HEK293 (cell line): ENCODE measurements around the gene FOXRED2.
A peak's percentile ranks its signal among the peaks of the same experiment; 100 is the strongest.

Experiments used
- CTCF ChIA-PET: fragments of 350-600 bp; formaldehyde crosslinking; extraction: SDS; loops from one replicate; lab custom pipeline; 2021; ENCODE audit warnings: antibody characterized with exemption; lab: Yijun Ruan, JAX
- POLR2A ChIA-PET: fragments of 300-600 bp; formaldehyde crosslinking; extraction: SDS; loops from one replicate; lab custom pipeline; 2020; ENCODE audit warnings: antibody characterized with exemption, inconsistent platforms; lab: Yijun Ruan, JAX
- H3K27ac ChIP-seq: fragments of 200-500 bp; sonication (Bioruptor generic); 2 replicates; pipeline ENCODE4 v1.5.1; 2014; ENCODE audit warnings: low read depth, low read length, control low read depth, inconsistent platforms; ENCODE audit errors: extremely low read depth
- H3K36me3 ChIP-seq, 2 experiments: fragments of 200-500 bp in 1 of 2; sonication (Bioruptor generic) in 1 of 2; 1 replicate in 1 of 2; 2 replicates in 1 of 2; pipeline ENCODE4 v1.5.1; 2014 to 2017; ENCODE audit warnings: inconsistent platforms in 2 of 2, low read length in 2 of 2; ENCODE audit not compliant: control insufficient read depth in 2 of 2, insufficient read depth in 1 of 2
- H3K4me1 ChIP-seq: fragments of 200-500 bp; sonication (Bioruptor generic); 2 replicates; pipeline ENCODE4 v1.5.1; 2014; ENCODE audit warnings: mild to moderate bottlenecking, low read length, inconsistent platforms; ENCODE audit not compliant: control insufficient read depth, insufficient read depth
- H3K4me3 ChIP-seq: 2 replicates; pipeline ENCODE4 v1.5.1; 2011; ENCODE audit warnings: low read depth, mild to moderate bottlenecking, control low read depth, low read length, moderate library complexity
- H3K9me3 ChIP-seq: fragments of 200-500 bp; sonication (Bioruptor generic); 2 replicates; pipeline ENCODE4 v1.5.1; 2014; ENCODE audit warnings: low read depth, low read length, inconsistent platforms; ENCODE audit not compliant: control insufficient read depth, insufficient read depth
- GLIS2 ChIP-seq: fragments of 450-650 bp; formaldehyde crosslinking; IDR thresholded peaks from 2 replicates; pipeline ENCODE4 v1.5.1; 2016; ENCODE audit warnings: missing biosample characterization, missing genetic modification characterization
- HIC1 ChIP-seq: fragments of 450-650 bp; formaldehyde crosslinking; IDR thresholded peaks from 2 replicates; pipeline ENCODE4 v1.5.1; 2016; ENCODE audit warnings: missing biosample characterization, missing genetic modification characterization
- MEIS1 ChIP-seq: sonication (generic); formaldehyde crosslinking; IDR thresholded peaks from 2 replicates; pipeline ENCODE4 v1.8.1; 2022; ENCODE audit warnings: missing genetic modification reagents, mild to moderate bottlenecking, borderline replicate concordance
- MYNN ChIP-seq: fragments of 450-650 bp; formaldehyde crosslinking; IDR thresholded peaks from 2 replicates; pipeline ENCODE4 v1.5.1; 2016; ENCODE audit warnings: missing biosample characterization, missing genetic modification characterization, borderline replicate concordance
- OVOL3 ChIP-seq: fragments of 450-650 bp; formaldehyde crosslinking; IDR thresholded peaks from 2 replicates; pipeline ENCODE4 v1.5.1; 2016; ENCODE audit warnings: missing biosample characterization, missing genetic modification characterization
- PATZ1 ChIP-seq: fragments of 450-650 bp; formaldehyde crosslinking; IDR thresholded peaks from 2 replicates; pipeline ENCODE4 v1.5.1; 2016; ENCODE audit warnings: missing biosample characterization, missing genetic modification characterization
- SP2 ChIP-seq: fragments of 450-650 bp; formaldehyde crosslinking; IDR thresholded peaks from 2 replicates; pipeline ENCODE4 v1.5.1; 2016; ENCODE audit warnings: missing biosample characterization, missing genetic modification characterization
- TCF7L2 ChIP-seq: IDR thresholded peaks from 2 replicates; pipeline ENCODE4 v1.6.1; 2011; ENCODE audit warnings: low read depth, mild to moderate bottlenecking, inconsistent platforms, low read length, moderate library complexity, borderline replicate concordance
- TRIM28 ChIP-seq: IDR thresholded peaks from 2 replicates; pipeline ENCODE4 v1.6.1; 2011; ENCODE audit warnings: low read length, control low read depth, borderline replicate concordance
- WT1 ChIP-seq: fragments of 450-650 bp; formaldehyde crosslinking; IDR thresholded peaks from 2 replicates; pipeline ENCODE4 v1.5.1; 2016; ENCODE audit warnings: missing biosample characterization, missing genetic modification characterization
- YY1 ChIP-seq: fragments of 450-650 bp; formaldehyde crosslinking; IDR thresholded peaks from 2 replicates; pipeline ENCODE4 v1.5.1; 2018; ENCODE audit warnings: missing biosample characterization, missing genetic modification characterization
- ZBTB17 ChIP-seq: fragments of 450-650 bp; formaldehyde crosslinking; IDR thresholded peaks from 2 replicates; pipeline ENCODE4 v1.5.1; 2016; ENCODE audit warnings: missing biosample characterization, missing genetic modification characterization
- ZBTB48 ChIP-seq: fragments of 450-650 bp; formaldehyde crosslinking; IDR thresholded peaks from 2 replicates; pipeline ENCODE4 v1.5.1; 2016; ENCODE audit warnings: missing biosample characterization, missing genetic modification characterization
- ZBTB8A ChIP-seq: fragments of 450-650 bp; formaldehyde crosslinking; IDR thresholded peaks from 2 replicates; pipeline ENCODE4 v1.5.1; 2016; ENCODE audit warnings: missing biosample characterization, missing genetic modification characterization
- ZFP69B ChIP-seq: fragments of 450-650 bp; formaldehyde crosslinking; IDR thresholded peaks from 2 replicates; pipeline ENCODE4 v1.5.1; 2016; ENCODE audit warnings: missing biosample characterization, missing genetic modification characterization
- ZIC2 ChIP-seq: fragments of 450-650 bp; formaldehyde crosslinking; IDR thresholded peaks from 2 replicates; pipeline ENCODE4 v1.5.1; 2016; ENCODE audit warnings: missing biosample characterization, missing genetic modification characterization
- ZNF211 ChIP-seq: fragments of 450-650 bp; formaldehyde crosslinking; IDR thresholded peaks from 2 replicates; pipeline ENCODE4 v1.5.1; 2016; ENCODE audit warnings: low read depth, missing biosample characterization, missing genetic modification characterization
- ZNF341 ChIP-seq: fragments of 450-650 bp; formaldehyde crosslinking; IDR thresholded peaks from 2 replicates; pipeline ENCODE4; 2016; ENCODE audit warnings: low read depth, missing biosample characterization, missing genetic modification characterization
- ZNF629 ChIP-seq: fragments of 450-650 bp; formaldehyde crosslinking; IDR thresholded peaks from 2 replicates; pipeline ENCODE4 v1.5.1; 2017; ENCODE audit warnings: missing biosample characterization, missing genetic modification characterization
- ZNF664 ChIP-seq: fragments of 450-650 bp; formaldehyde crosslinking; IDR thresholded peaks from 2 replicates; pipeline ENCODE4 v1.5.1; 2016; ENCODE audit warnings: missing biosample characterization, missing genetic modification characterization
- TF ChIP-seq, protein P1 (sequence below): fragments of 450-650 bp; formaldehyde crosslinking; IDR thresholded peaks from 2 replicates; pipeline ENCODE4 v1.5.1; 2016; ENCODE audit warnings: missing biosample characterization, missing genetic modification characterization
- TF ChIP-seq, protein P2 (sequence below): fragments of 450-650 bp; formaldehyde crosslinking; optimal IDR thresholded peaks from 2 replicates; pipeline ENCODE3; 2016; ENCODE audit warnings: missing biosample characterization, mild to moderate bottlenecking, missing genetic modification characterization

The FOXRED2 gene

DNA sequence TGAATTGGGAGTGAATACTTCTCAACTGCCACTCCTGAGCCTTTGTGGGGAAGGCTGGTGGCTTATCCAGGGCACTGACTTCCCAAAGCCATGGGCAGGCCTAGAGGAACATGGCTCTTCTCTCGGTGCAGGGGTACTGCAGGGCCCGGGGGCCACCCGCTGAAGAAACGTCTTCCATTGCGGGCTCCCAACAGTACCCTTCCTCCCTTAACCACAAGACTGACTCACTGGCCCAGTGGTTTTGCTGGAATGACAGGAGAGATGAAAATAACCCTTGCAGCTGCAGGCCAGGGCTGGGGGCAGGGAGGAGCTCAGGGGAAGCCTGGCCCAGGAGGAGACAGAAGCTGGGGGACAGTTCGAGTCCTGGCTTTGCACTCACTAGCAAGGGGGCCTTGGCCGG, 38.9 kb downstream of the FOXRED2 start:
- ChIA-PET CTCF (interaction anchor here (0.8 to 7.3 kb wide), 8 partner anchors 16 to 214 kb away, joined by 3 to 132 read pairs (median 5); no protein-coding TSS in a partner anchor), POLR2A (interaction anchor here (1.0 to 3.3 kb wide), 10 partner anchors 12 to 140 kb away, joined by 3 to 15 read pairs (median 4); partner anchors contain the start of genes MYH9 and TXN2)

GRCh38 chr22:36467042-36467810, 39.6 kb downstream of the FOXRED2 start:
- Histone ChIP-seq H3K4me3 (no peak overlapping the region), H3K36me3 (peaks cover 11 to 51% of the 10 kb centered on the region in 2 experiments; a peak in 2 of 3 replicates), H3K4me1 (peaks cover 18% of the 10 kb centered on the region), H3K27ac (peak overlapping the region; percentile 69), H3K9me3 (no peaks in the 10 kb centered on the region)
- ChIA-PET CTCF (interaction anchor here (0.6 to 7.3 kb wide), 10 partner anchors 11 to 213 kb away, joined by 3 to 132 read pairs (median 5); no protein-coding TSS in a partner anchor), POLR2A (interaction anchor here (0.6 to 3.3 kb wide), 15 partner anchors 11 to 139 kb away, joined by 3 to 23 read pairs (median 6); partner anchors contain the start of genes MYH9 and TXN2)
- TF ChIP-seq ZBTB17 (tag by site-specific recombination) (peak; percentile 32; the same call in 1 of the 2 replicates), MYNN (tag by site-specific recombination) (no peak), ZBTB8A (tag by site-specific recombination) (peak; percentile 65), ZNF341 (tag by site-specific recombination) (peak; percentile 88), TRIM28 (no peak), ZBTB48 (tag by site-specific recombination) (peak; percentile 100), SP2 (tag by site-specific recombination) (peak; percentile 53), ZNF629 (0 out of 2 replicates have a peak, but pooled peaks have one; percentile 4), YY1 (tag by site-specific recombination) (no peak), ZFP69B (tag by site-specific recombination) (peak; percentile 54; the same call in 1 of the 2 replicates), ZIC2 (tag by site-specific recombination) (peak; percentile 74)
- TF ChIP-seq, protein P1, sequence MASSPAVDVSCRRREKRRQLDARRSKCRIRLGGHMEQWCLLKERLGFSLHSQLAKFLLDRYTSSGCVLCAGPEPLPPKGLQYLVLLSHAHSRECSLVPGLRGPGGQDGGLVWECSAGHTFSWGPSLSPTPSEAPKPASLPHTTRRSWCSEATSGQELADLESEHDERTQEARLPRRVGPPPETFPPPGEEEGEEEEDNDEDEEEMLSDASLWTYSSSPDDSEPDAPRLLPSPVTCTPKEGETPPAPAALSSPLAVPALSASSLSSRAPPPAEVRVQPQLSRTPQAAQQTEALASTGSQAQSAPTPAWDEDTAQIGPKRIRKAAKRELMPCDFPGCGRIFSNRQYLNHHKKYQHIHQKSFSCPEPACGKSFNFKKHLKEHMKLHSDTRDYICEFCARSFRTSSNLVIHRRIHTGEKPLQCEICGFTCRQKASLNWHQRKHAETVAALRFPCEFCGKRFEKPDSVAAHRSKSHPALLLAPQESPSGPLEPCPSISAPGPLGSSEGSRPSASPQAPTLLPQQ (tag by site-specific recombination): peak; percentile 65; the same call in 1 of the 2 replicates

More for the DNA sequence above, 38.9 kb downstream of the FOXRED2 start:
- Histone ChIP-seq H3K4me1 (peaks cover 18% of the 10 kb centered on the region), H3K9me3 (no peaks in the 10 kb centered on the region), H3K27ac (peak overlapping the region; percentile 69), H3K4me3 (no peak overlapping the region), H3K36me3 (peaks cover 11 to 58% of the 10 kb centered on the region in 2 experiments; a peak in 2 of 3 replicates)
- TF ChIP-seq TCF7L2 (no peak), MEIS1 (0 out of 2 replicates have a peak, but pooled peaks have one; percentile 21), GLIS2 (tag by site-specific recombination) (peak; percentile 25), PATZ1 (tag by site-specific recombination) (peak; percentile 23; the same call in 1 of the 2 replicates), ZNF664 (no peak), OVOL3 (tag by site-specific recombination) (no peak), ZNF211 (tag by site-specific recombination) (no peak), WT1 (tag by site-specific recombination) (peak; percentile 74; the same call in 1 of the 2 replicates), HIC1 (0 out of 2 replicates have a peak, but pooled peaks have one; percentile 22)
- TF ChIP-seq, protein P2, sequence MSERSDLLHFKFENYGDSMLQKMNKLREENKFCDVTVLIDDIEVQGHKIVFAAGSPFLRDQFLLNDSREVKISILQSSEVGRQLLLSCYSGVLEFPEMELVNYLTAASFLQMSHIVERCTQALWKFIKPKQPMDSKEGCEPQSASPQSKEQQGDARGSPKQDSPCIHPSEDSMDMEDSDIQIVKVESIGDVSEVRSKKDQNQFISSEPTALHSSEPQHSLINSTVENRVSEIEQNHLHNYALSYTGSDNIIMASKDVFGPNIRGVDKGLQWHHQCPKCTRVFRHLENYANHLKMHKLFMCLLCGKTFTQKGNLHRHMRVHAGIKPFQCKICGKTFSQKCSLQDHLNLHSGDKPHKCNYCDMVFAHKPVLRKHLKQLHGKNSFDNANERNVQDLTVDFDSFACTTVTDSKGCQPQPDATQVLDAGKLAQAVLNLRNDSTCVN: peak; percentile 9
